ENCODE results near the gene PCYOX1L.

Gene PCYOX1L

DNA sequence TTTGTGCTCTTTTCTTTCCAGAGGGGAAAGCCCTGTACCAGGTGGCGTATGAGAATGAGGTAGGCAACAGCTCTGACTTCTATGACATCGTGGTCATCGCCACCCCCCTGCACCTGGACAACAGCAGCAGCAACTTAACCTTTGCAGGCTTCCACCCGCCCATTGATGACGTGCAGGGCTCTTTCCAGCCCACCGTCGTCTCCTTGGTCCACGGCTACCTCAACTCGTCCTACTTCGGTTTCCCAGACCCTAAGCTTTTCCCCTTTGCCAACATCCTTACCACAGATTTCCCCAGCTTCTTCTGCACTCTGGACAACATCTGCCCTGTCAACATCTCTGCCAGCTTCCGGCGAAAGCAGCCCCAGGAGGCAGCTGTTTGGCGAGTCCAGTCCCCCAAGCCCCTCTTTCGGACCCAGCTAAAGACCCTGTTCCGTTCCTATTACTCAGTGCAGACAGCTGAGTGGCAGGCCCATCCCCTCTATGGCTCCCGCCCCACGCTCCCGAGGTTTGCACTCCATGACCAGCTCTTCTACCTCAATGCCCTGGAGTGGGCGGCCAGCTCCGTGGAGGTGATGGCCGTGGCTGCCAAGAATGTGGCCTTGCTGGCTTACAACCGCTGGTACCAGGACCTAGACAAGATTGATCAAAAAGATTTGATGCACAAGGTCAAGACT lies 10.3 kb downstream of the PCYOX1L start:
- Mint-ChIP-seq H3K9me3 (no peaks in the 10 kb centered on the region), H3K4me3 (no peak overlapping the region), H3K27me3 (ENCODE audit: low read depth) (no peaks in the 10 kb centered on the region), H3K4me1 (ENCODE audit: low read depth) (peaks cover 5% of the 10 kb centered on the region), H3K27ac (no peak overlapping the region), H3K36me3 (ENCODE audit: low read depth) (peaks cover 8% of the 10 kb centered on the region)

DNA sequence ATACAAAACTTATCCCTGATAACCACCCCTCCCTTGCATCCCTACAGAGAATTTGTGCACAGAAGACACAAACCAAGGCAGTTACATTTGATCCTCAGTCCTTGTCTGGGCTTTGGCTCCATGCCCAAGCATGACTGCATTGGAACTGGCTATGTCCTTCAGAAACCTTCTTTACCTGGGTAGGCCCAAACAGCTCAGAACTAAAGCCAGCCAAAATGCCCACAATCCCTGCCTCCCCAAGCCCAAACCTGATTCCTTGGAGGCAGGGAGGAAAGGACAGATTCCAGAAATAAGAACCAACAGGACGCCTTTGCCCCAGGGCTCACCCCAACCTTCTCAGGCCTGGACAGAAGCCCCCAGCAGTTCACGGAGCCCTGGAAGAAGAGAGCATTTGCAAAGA lies 13.0 kb downstream of the PCYOX1L start:
- Mint-ChIP-seq H3K4me1 (ENCODE audit: low read depth) (peaks cover 5% of the 10 kb centered on the region), H3K27me3 (ENCODE audit: low read depth) (no peaks in the 10 kb centered on the region), H3K36me3 (ENCODE audit: low read depth) (peaks cover 6% of the 10 kb centered on the region), H3K4me3 (no peak overlapping the region), H3K27ac (no peak overlapping the region), H3K9me3 (no peaks in the 10 kb centered on the region)

DNA sequence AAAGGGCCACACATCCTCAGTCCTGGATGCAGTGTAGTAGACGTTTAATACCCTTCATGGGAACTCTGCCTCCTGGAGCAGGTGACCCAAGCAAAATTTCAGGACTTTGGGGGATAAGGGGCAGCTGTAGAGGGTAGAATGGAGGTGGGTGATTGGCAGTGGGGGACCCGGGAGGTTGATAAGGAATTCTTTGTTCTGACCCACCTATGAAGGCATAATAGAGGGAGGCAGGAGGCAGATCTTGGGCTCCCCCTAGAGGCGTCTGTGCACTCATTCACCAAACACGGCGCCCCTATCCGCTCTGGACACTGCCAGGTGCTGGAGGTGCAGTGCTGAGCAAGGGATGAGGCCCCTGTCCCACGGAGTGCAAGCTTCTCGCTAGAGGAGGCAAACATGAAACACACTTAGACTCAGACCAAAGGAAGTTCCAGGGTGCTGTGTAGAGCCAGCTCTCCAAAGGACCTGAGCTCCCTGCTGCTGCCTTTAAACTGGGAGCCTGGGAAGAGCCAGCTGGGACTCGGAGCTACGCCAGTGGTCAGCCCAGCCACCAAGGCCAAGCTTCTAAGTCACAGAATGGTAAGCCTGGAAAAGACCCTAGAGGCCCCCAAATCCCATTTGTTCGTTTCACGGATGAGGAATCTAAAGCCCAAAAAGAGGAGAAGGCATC lies 13.6 kb downstream of the PCYOX1L start:
- H3K4me1 Mint-ChIP-seq (ENCODE audit: low read depth): peaks cover 5% of the 10 kb centered on the region
- H3K36me3 Mint-ChIP-seq (ENCODE audit: low read depth): peaks cover 6% of the 10 kb centered on the region
- no peak overlapping the region for H3K4me3 Mint-ChIP-seq
- no peaks in the 10 kb centered on the region for H3K27me3 Mint-ChIP-seq (ENCODE audit: low read depth)
- no peak overlapping the region for H3K27ac Mint-ChIP-seq
- H3K9me3 Mint-ChIP-seq: no peaks in the 10 kb centered on the region

GRCh38 chr5:149372076-149372795 lies 14.4 kb downstream of the PCYOX1L start:
- Mint-ChIP-seq H3K4me3 (no peak overlapping the region), H3K4me1 (ENCODE audit: low read depth) (peaks cover 2% of the 10 kb centered on the region), H3K27ac (no peak overlapping the region), H3K9me3 (no peaks in the 10 kb centered on the region), H3K27me3 (ENCODE audit: low read depth) (no peaks in the 10 kb centered on the region), H3K36me3 (ENCODE audit: low read depth) (peaks cover 6% of the 10 kb centered on the region)

GRCh38 chr5:149372932-149373331 lies 15.1 kb downstream of the PCYOX1L start:
- Mint-ChIP-seq H3K4me3 (no peak overlapping the region), H3K27me3 (ENCODE audit: low read depth) (no peaks in the 10 kb centered on the region), H3K9me3 (no peaks in the 10 kb centered on the region), H3K27ac (no peak overlapping the region), H3K36me3 (ENCODE audit: low read depth) (peaks cover 6% of the 10 kb centered on the region), H3K4me1 (ENCODE audit: low read depth) (no peaks in the 10 kb centered on the region)

DNA sequence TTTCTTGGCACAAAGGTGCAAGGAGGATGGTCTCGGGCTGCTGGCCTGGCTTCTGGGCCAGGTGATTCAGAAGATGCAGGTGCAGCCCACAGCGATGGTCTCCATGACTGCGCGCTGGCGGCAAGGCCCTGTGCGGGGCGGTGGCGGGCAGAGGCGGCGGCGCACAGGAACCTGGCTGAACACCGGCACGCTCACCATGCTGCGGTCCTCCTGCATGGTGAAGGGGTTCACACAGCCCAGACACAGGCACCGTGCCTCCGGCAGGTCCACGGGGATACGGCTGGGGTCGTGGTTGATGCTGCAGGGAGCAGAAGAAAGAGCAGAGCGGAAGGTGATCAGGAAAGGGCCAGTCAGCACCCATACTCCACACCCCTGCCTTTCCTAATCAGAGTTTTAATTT lies 16.5 kb downstream of the PCYOX1L start:
- no peaks in the 10 kb centered on the region for H3K27me3 Mint-ChIP-seq (ENCODE audit: low read depth)
- no peak overlapping the region for H3K4me3 Mint-ChIP-seq
- H3K9me3 Mint-ChIP-seq: no peaks in the 10 kb centered on the region
- H3K36me3 Mint-ChIP-seq (ENCODE audit: low read depth): no peaks in the 10 kb centered on the region
- H3K27ac Mint-ChIP-seq: no peak overlapping the region
- no peaks in the 10 kb centered on the region for H3K4me1 Mint-ChIP-seq (ENCODE audit: low read depth)

GRCh38 chr5:149374801-149375200 lies 17.0 kb downstream of the PCYOX1L start:
- Mint-ChIP-seq H3K36me3 (ENCODE audit: low read depth) (no peaks in the 10 kb centered on the region), H3K27me3 (ENCODE audit: low read depth) (no peaks in the 10 kb centered on the region), H3K4me1 (ENCODE audit: low read depth) (no peaks in the 10 kb centered on the region), H3K27ac (no peak overlapping the region), H3K9me3 (no peaks in the 10 kb centered on the region), H3K4me3 (no peak overlapping the region)

DNA sequence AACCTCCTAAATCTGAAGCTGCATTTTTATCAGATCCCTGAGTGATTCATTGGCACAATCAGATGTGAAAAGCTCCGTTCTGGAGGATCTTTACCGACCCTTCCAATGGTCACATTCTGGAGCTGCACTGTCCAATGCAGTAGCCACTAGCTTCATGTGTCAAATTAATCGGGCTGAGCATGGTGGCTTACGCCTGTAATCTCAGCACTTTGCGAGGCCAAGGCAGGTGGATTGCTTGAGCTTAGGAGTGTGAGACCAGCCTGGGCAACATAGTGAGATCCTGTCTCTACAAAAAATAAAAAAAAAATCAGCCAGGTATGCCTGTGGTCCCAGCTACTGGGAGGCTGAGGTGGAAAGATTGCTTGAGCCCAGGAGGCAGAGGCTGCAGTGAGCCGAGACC lies 17.6 kb downstream of the PCYOX1L start:
- Mint-ChIP-seq H3K27me3 (ENCODE audit: low read depth) (no peaks in the 10 kb centered on the region), H3K27ac (no peak overlapping the region), H3K9me3 (no peaks in the 10 kb centered on the region), H3K36me3 (ENCODE audit: low read depth) (no peaks in the 10 kb centered on the region), H3K4me1 (ENCODE audit: low read depth) (no peaks in the 10 kb centered on the region), H3K4me3 (no peak overlapping the region)

GRCh38 chr5:149376104-149376503 lies 18.3 kb downstream of the PCYOX1L start:
- H3K4me1 Mint-ChIP-seq (ENCODE audit: low read depth): no peaks in the 10 kb centered on the region
- no peaks in the 10 kb centered on the region for H3K9me3 Mint-ChIP-seq
- H3K36me3 Mint-ChIP-seq (ENCODE audit: low read depth): no peaks in the 10 kb centered on the region
- H3K27ac Mint-ChIP-seq: no peak overlapping the region
- no peak overlapping the region for H3K4me3 Mint-ChIP-seq
- H3K27me3 Mint-ChIP-seq (ENCODE audit: low read depth): no peaks in the 10 kb centered on the region

- Mint-ChIP-seq H3K4me1 (ENCODE audit: low read depth) (no peaks in the 10 kb centered on the region), H3K4me3 (no peak overlapping the region), H3K27ac (no peak overlapping the region), H3K27me3 (ENCODE audit: low read depth) (no peaks in the 10 kb centered on the region), H3K36me3 (ENCODE audit: low read depth) (no peaks in the 10 kb centered on the region), H3K9me3 (no peaks in the 10 kb centered on the region)
Observed at GRCh38 chr5:149376711-149377447, 19.0 kb downstream of the PCYOX1L start.

DNA sequence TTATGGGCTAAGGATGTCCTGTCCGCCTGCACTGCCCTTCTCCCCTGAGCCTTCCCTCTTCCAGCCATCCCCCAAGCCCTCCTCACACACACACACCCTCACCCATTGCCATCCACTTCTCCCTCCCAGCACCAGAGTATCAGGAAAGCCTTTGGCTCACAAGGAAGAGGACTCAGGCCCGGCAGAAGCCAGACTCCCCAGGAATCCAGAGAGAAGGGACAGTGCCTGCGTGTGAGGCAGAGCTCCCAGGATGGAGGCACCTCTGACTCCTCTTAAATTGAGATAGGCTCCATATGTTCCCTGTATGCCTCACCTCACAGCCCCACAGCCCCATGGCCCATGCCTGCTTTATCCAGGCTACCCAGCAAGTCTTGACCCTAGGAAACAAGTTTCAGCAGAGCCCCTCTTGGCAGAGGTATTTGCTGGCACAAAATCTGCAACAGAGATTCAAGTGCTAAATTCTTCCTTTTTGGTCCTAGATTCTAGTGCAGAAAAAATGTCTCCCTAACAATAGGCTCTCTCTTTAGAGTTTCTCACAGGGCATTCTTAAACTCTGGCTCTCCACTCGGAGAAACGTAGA lies 20.5 kb downstream of the PCYOX1L start:
- Mint-ChIP-seq H3K9me3 (no peaks in the 10 kb centered on the region), H3K4me1 (ENCODE audit: low read depth) (no peaks in the 10 kb centered on the region), H3K27me3 (ENCODE audit: low read depth) (no peaks in the 10 kb centered on the region), H3K27ac (no peak overlapping the region), H3K36me3 (ENCODE audit: low read depth) (no peaks in the 10 kb centered on the region), H3K4me3 (no peak overlapping the region)

GRCh38 chr5:149379177-149379761 lies 21.4 kb downstream of the PCYOX1L start, which contains the start of gene IL17B:
Gene IL17B (minus strand): TSS chr5:149379292. CDS start chr5:149379225, 67 bp downstream.
- no peaks in the 10 kb centered on the region for H3K27me3 Mint-ChIP-seq (ENCODE audit: low read depth)
- H3K27ac Mint-ChIP-seq: no peak within 1 kb of the TSS
- H3K4me3 Mint-ChIP-seq: no peak within 1 kb of the TSS
- no peaks in the 10 kb centered on the region for H3K36me3 Mint-ChIP-seq (ENCODE audit: low read depth)
- no peaks in the 10 kb centered on the region for H3K4me1 Mint-ChIP-seq (ENCODE audit: low read depth)
- H3K9me3 Mint-ChIP-seq: no peaks in the 10 kb centered on the region

DNA sequence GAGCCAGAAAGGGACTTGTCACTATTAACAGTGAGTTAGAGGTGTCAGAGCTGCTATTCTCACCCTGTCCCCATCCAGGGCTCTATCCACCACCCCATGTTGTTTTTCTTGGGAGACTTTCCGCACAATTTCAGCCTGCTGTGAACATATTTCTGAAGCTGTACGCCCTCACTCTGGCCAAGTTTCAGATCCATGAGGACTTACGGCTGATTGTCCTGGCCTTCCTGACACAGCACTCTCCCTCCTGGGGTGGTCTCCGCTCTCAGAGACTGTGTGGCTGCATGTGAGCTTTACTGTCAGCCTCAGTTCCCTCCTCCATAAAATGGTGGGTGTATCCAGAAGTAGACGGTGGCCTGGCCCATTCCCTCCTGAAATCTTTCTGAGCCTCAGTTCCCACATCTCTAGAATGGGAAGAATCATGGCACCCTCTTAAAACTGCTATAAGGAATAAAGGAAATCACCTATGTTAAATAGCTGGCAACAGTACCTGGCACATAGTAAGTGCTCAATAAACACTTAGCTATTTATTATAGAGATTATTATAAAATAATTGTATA lies 22.1 kb downstream of the PCYOX1L start:
- H3K36me3 Mint-ChIP-seq (ENCODE audit: low read depth): no peaks in the 10 kb centered on the region
- H3K4me1 Mint-ChIP-seq (ENCODE audit: low read depth): no peaks in the 10 kb centered on the region
- H3K27me3 Mint-ChIP-seq (ENCODE audit: low read depth): no peaks in the 10 kb centered on the region
- H3K4me3 Mint-ChIP-seq: no peak overlapping the region
- no peak overlapping the region for H3K27ac Mint-ChIP-seq
- no peaks in the 10 kb centered on the region for H3K9me3 Mint-ChIP-seq
